GM12892 (cell line): Measurements from ENCODE around the gene LRFN2.

ENCODE experiments used
- POLR2A ChIP-seq: IDR thresholded peaks from 2 replicates; pipeline ENCODE4 v1.6.1; 2011; ENCODE audit warnings: low read depth, low read length, control low read depth
- POLR2AphosphoS5 ChIP-seq: IDR thresholded peaks from 2 replicates; pipeline ENCODE4 v1.6.1; 2011; ENCODE audit warnings: low read depth, low read length, control low read depth
- TAF1 ChIP-seq: IDR thresholded peaks from 2 replicates; pipeline ENCODE4 v1.6.1; 2011; ENCODE audit warnings: low read depth, mild to moderate bottlenecking, control low read depth, low read length, borderline replicate concordance

DNA sequence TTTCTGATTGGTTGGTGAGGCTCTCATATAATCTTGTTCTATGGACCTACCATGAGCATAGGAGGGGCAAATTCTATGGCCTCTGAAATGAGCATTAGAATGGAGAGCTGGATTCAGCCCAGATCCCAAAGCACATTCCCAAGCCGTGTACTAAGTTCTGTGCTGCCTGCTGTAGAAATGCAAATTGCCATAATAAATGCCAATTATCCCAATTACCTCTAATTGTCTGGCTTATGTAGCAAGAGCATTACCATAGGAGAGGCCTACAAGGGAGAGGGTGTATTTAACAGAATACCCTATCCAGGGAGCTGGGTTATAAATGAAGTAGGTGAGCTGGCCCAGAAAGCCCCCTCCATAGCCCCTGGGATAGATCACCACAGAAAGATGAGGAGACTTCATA is 126.8 kb downstream of the LRFN2 start:
- TF ChIP-seq POLR2A (no peak), POLR2AphosphoS5 (no peak), TAF1 (no peak)
